SU-DHL-6 (cell line): ENCODE results near the gene TMEM163.

Source experiments
- H2AFZ ChIP-seq: fragments of 200-600 bp; sonication (generic); 2 replicates; pipeline ENCODE4 v1.6.1; 2014; ENCODE audit warnings: low read depth, mild to moderate bottlenecking, moderate library complexity, mixed read lengths, antibody characterized with exemption, low read length; ENCODE audit not compliant: severe bottlenecking
- H3F3A ChIP-seq: fragments of 200-600 bp; shearing (Covaris generic); 2 replicates; pipeline ENCODE4 v1.6.0; 2016; ENCODE audit warnings: antibody characterized with exemption, mild to moderate bottlenecking; ENCODE audit not compliant: insufficient read depth
- H3K27ac ChIP-seq: fragments of 200-600 bp; sonication (generic); 2 replicates; pipeline ENCODE4 v1.5.1; 2016; ENCODE audit warnings: low read depth, mild to moderate bottlenecking, low read length, moderate library complexity, mixed read lengths
- H3K27me3 ChIP-seq: fragments of 200-600 bp; sonication (generic), shearing (Covaris generic); 2 replicates; pipeline ENCODE4 v1.6.0; 2014; ENCODE audit warnings: mild to moderate bottlenecking, low read length
- H3K36me3 ChIP-seq: fragments of 200-600 bp; sonication (generic); 2 replicates; pipeline ENCODE4 v1.6.1; 2014; ENCODE audit warnings: mild to moderate bottlenecking, low read length, mixed read lengths
- H3K4me2 ChIP-seq: fragments of 300-600, 200-600 bp; shearing (Covaris generic), sonication (generic); 2 replicates; pipeline ENCODE4 v1.6.0; 2014; ENCODE audit warnings: low read length, low read depth, mild to moderate bottlenecking; ENCODE audit not compliant: poor library complexity, severe bottlenecking
- H3K4me3 ChIP-seq: fragments of 200-600 bp; sonication (generic); 2 replicates; pipeline ENCODE4 v1.5.1; 2014; ENCODE audit warnings: antibody characterized with exemption, low read length, mild to moderate bottlenecking, mixed read lengths; ENCODE audit not compliant: insufficient read depth, poor library complexity, severe bottlenecking
- H3K79me2 ChIP-seq: fragments of 200-600 bp; sonication (generic); 2 replicates; pipeline ENCODE4 v1.6.1; 2014; ENCODE audit warnings: mild to moderate bottlenecking, low read length, moderate library complexity; ENCODE audit not compliant: insufficient read depth
- H3K9ac ChIP-seq: fragments of 200-600 bp; sonication (generic); 2 replicates; pipeline ENCODE4 v1.7.0; 2014; ENCODE audit warnings: mild to moderate bottlenecking, low read length
- H3K9me2 ChIP-seq: fragments of 200-600 bp; sonication (generic); replicated peaks from 2 replicates; pipeline ENCODE4 v1.6.1; 2014; ENCODE audit warnings: low read length; ENCODE audit not compliant: insufficient read depth
- H3K9me3 ChIP-seq: fragments of 200-600 bp; sonication (generic); 2 replicates; pipeline ENCODE4 v1.6.1; 2014; ENCODE audit warnings: low read length, mixed read lengths; ENCODE audit not compliant: insufficient read depth
- H4K20me1 ChIP-seq: fragments of 200-600 bp; sonication (generic); 2 replicates; pipeline ENCODE4 v1.6.1; 2014; ENCODE audit warnings: low read depth, mild to moderate bottlenecking, antibody characterized with exemption, low read length, moderate library complexity, mixed read lengths
- EZH2phosphoT487 ChIP-seq: fragments of 200-600 bp; sonication (generic), shearing (Covaris generic); conservative IDR thresholded peaks from 2 replicates; pipeline ENCODE4 v1.6.1; 2018; ENCODE audit warnings: mild to moderate bottlenecking, antibody characterized with exemption, low read length, moderate library complexity, mixed read lengths
- TF ChIP-seq, protein P1 (sequence below): fragments of 200-600 bp; sonication (generic); IDR thresholded peaks from one replicate; pipeline ENCODE4 v1.5.1; 2017; ENCODE audit warnings: antibody characterized with exemption, mild to moderate bottlenecking, low read length, moderate library complexity; ENCODE audit not compliant: insufficient read depth, poor library complexity, severe bottlenecking

The TMEM163 gene

DNA sequence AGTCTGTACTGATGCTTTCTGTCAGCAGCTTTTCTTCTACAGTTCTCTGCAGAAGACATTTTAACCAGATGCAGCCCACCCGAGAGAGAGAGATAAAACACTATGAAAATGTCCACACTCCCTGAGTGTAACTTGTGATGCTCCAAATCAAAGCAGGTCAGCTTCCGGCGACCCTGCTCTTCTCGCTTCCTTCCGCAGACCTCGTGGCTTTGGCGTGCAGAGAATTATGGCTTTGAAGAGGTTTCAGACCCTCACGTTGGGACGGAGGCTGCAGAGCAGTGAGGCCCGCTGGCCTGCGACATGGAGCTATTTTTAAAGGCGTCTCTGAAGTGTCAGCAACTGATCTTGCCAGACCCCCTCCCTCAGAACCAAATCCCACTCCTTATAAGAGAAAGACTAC, 41.8 kb downstream of the TMEM163 start:
- no peak overlapping the region for H3K4me2 ChIP-seq
- H3K9ac ChIP-seq = no peak overlapping the region
- H3K79me2 ChIP-seq = no peaks in the 10 kb centered on the region
- H3K27ac ChIP-seq = no peak overlapping the region
- H3K9me3 ChIP-seq = no peaks in the 10 kb centered on the region
- H3K9me2 ChIP-seq = no peaks in the 10 kb centered on the region
- TF ChIP-seq, protein P1, sequence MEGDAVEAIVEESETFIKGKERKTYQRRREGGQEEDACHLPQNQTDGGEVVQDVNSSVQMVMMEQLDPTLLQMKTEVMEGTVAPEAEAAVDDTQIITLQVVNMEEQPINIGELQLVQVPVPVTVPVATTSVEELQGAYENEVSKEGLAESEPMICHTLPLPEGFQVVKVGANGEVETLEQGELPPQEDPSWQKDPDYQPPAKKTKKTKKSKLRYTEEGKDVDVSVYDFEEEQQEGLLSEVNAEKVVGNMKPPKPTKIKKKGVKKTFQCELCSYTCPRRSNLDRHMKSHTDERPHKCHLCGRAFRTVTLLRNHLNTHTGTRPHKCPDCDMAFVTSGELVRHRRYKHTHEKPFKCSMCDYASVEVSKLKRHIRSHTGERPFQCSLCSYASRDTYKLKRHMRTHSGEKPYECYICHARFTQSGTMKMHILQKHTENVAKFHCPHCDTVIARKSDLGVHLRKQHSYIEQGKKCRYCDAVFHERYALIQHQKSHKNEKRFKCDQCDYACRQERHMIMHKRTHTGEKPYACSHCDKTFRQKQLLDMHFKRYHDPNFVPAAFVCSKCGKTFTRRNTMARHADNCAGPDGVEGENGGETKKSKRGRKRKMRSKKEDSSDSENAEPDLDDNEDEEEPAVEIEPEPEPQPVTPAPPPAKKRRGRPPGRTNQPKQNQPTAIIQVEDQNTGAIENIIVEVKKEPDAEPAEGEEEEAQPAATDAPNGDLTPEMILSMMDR = no peak
- TF ChIP-seq EZH2phosphoT487 = no peak
- no peaks in the 10 kb centered on the region for H4K20me1 ChIP-seq
- no peaks in the 10 kb centered on the region for H3F3A ChIP-seq
- H3K4me3 ChIP-seq = no peak overlapping the region
- no peak overlapping the region for H2AFZ ChIP-seq
- H3K27me3 ChIP-seq = no peaks in the 10 kb centered on the region
- H3K36me3 ChIP-seq = no peaks in the 10 kb centered on the region

GRCh38 chr2:134675314-134675713, 43.5 kb downstream of the TMEM163 start:
- H3K4me3 ChIP-seq = no peak overlapping the region
- no peak overlapping the region for H2AFZ ChIP-seq
- no peak for TF ChIP-seq EZH2phosphoT487
- TF ChIP-seq, protein P1 = no peak
- H3K36me3 ChIP-seq = no peaks in the 10 kb centered on the region
- no peaks in the 10 kb centered on the region for H3K27me3 ChIP-seq
- no peaks in the 10 kb centered on the region for H3K9me2 ChIP-seq
- no peaks in the 10 kb centered on the region for H3F3A ChIP-seq
- H3K27ac ChIP-seq = no peak overlapping the region
- no peak overlapping the region for H3K4me2 ChIP-seq
- H3K9ac ChIP-seq = no peak overlapping the region
- H3K79me2 ChIP-seq = no peaks in the 10 kb centered on the region
- H3K9me3 ChIP-seq = no peaks in the 10 kb centered on the region
- no peaks in the 10 kb centered on the region for H4K20me1 ChIP-seq

DNA sequence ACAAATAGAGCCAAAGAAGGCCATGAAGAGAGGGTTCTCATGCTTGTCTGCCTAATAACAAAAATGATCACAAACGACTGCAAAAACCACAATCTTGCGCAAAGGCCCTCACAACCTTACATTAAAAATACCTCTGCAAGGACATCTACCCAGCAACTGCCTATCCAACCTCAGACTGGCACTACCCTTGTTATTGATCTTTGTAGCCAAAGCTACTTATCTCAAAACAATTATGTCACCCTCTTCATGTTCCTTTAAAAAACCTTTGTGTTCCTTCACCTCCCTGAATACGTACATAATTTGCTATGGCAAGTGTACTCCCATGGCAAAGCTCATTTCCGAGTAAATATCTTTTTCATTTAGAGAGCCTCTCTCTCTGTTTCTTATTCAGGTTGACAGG, 44.1 kb downstream of the TMEM163 start:
- Histone ChIP-seq H2AFZ (no peak overlapping the region), H3K9me2 (no peaks in the 10 kb centered on the region), H3K4me2 (no peak overlapping the region), H3K9ac (no peak overlapping the region), H3K36me3 (no peaks in the 10 kb centered on the region), H4K20me1 (no peaks in the 10 kb centered on the region), H3K9me3 (no peaks in the 10 kb centered on the region), H3K27me3 (no peaks in the 10 kb centered on the region), H3K4me3 (no peak overlapping the region), H3K79me2 (no peaks in the 10 kb centered on the region), H3F3A (no peaks in the 10 kb centered on the region), H3K27ac (no peak overlapping the region)
- TF ChIP-seq, protein P1 = no peak
- TF ChIP-seq EZH2phosphoT487 = no peak

DNA sequence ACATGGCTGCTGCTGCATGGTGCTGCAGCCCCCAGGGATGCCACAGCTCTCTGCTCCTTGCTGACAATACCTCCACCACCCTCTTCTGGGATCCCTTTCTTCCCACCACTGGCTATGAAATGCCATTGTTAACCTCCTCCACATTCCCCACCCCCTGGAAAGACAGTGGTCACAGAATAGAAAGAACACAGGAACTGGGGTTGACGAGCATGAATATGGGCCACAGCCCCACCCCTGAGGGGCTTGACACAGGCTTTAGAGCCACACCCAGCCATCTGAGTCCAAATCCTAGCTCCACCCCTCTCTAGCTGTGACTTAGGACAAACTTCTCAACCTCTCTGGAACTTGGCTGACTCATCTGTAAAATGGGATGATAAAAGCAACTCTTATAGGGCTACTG, 47.3 kb downstream of the TMEM163 start:
- no peak overlapping the region for H3K27ac ChIP-seq
- H3K4me2 ChIP-seq = no peak overlapping the region
- no peak overlapping the region for H3K9ac ChIP-seq
- no peaks in the 10 kb centered on the region for H3K9me2 ChIP-seq
- H3K79me2 ChIP-seq = no peaks in the 10 kb centered on the region
- H3K9me3 ChIP-seq = no peaks in the 10 kb centered on the region
- H3K4me3 ChIP-seq = no peak overlapping the region
- H3F3A ChIP-seq = no peaks in the 10 kb centered on the region
- no peaks in the 10 kb centered on the region for H3K36me3 ChIP-seq
- no peaks in the 10 kb centered on the region for H3K27me3 ChIP-seq
- no peak overlapping the region for H2AFZ ChIP-seq
- TF ChIP-seq, protein P1 = no peak
- no peak for TF ChIP-seq EZH2phosphoT487
- H4K20me1 ChIP-seq = no peaks in the 10 kb centered on the region
